Measurements from ENCODE around the gene DBT.
"Not testable (repeated sequence)": the region's sequence is repeated elsewhere in the genome, so short reads cannot be mapped to it uniquely, and the experiment has no call there.

The DBT gene

DNA sequence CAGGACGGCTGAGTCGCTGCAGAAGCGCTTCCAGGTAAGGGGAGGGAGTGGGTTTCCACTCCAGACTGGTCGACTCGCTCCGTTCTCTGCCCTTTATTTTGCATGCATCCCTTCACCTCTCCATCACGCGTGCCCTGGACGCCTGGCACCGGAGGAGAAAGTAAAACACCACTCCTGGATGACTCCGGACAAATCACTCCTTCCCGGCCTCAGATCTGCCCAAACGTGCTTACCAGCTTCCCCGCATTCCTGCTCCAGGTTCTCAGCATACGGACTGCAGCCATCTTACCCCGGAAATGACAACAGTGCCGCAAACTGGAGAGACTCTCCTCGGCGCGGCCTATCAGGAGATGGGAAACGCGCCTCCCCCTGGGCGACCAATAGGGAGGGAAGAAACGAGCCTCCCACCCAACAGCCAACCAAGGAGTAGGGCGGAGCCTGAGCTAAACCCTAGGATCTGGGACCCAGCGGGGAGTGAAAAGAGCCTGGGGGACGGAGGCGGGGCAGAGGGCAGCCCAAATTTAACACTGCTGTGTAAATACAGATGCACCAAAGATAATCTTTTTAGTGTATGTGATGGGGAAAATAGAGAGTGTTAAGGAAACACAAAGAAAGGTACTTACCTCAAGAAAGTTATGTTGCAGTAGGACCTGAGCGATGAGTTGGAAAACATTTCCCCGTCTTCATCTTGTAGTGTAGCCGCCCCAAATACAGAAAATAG, at the start of gene DBT:
DBT (minus strand) TSS at position 298 of the 721 bp plus-strand sequence; CDS start at position 284, 14 bp downstream.
- Histone ChIP-seq H3K36me3 (ENCODE audit: insufficient read depth, low read length) (peaks cover 2% of the 10 kb centered on the region), H3K27me3 (ENCODE audit: insufficient read depth, low read length) (no peaks in the 10 kb centered on the region), H3K4me1 (ENCODE audit: insufficient read depth, low read length) (peaks cover 15% of the 10 kb centered on the region), H3K9me3 (ENCODE audit: low read length) (no peaks in the 10 kb centered on the region), H3K4me3 (ENCODE audit: low read length) (peak within 1 kb of the TSS; percentile 80), H2AFZ (ENCODE audit: low read depth, low read length) (peak within 1 kb of the TSS; percentile 85)

DNA sequence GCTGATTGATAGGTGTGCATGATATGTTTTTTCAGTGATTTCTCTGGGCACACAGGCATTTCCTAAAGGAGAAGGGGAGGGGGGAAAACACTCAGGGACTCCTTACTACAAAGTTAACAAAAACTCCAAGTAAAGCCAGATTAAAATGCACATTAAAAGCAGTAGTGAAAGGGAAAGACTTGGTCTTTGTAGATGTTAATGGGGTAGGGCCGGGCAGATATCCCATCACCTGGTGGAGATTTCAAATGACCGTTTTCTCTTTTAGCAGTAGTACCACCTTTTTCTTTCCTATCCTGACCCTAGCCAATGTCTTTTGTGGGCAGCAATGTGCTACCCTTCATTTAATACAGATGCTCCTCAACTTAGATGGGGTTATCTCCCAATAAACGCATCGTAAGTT, 48.9 kb upstream of the DBT start:
- Histone ChIP-seq H2AFZ (ENCODE audit: low read depth, low read length) (no peak overlapping the region), H3K27me3 (ENCODE audit: insufficient read depth, low read length) (no peaks in the 10 kb centered on the region), H3K4me3 (ENCODE audit: low read length) (no peak overlapping the region), H3K9me3 (ENCODE audit: low read length) (no peaks in the 10 kb centered on the region), H3K4me1 (ENCODE audit: insufficient read depth, low read length) (peaks cover 4% of the 10 kb centered on the region), H3K36me3 (ENCODE audit: insufficient read depth, low read length) (no peaks in the 10 kb centered on the region)

DNA sequence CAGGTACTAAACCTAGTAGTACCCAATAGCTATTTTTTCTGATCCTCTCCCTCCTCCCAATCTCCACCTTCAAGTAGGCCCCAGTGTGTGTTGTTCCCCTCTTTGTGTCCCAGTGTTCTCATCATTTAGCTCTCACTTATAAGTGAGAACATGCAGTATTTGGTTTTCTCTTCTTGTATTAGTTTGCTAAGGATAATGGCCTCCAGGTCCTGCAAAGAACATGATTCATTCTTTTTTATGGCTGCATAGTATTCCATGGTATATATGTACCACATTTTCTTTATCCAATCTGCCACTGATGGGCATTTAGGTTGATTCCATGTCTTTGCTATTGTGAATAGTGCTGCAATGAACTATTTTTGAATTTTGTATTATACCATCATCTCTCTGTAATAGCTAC, 47.4 kb upstream of the DBT start:
- not testable (repeated sequence) for H3K4me3 ChIP-seq (ENCODE audit: low read length)

DNA sequence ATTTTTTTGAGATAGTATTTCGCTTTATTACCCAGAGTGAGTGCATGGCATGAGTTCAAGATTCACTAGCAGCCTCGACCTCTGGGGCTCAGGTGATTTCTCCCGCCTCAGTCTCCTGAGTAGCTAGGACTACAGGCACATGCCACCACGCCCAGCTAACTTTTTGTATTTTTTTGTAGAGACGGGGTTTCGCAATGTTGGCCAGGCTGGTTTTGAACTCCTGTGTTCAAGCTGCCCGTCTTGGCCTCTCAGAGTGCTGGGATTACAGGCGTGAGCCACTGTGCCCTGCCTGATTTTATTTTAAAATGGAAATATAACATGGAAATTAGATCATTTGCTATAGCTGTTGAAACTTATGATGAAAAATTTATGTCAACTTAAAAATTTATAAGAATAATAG, 46.5 kb upstream of the DBT start:
- Histone ChIP-seq H3K4me1 (ENCODE audit: insufficient read depth, low read length) (peaks cover 4% of the 10 kb centered on the region), H3K9me3 (ENCODE audit: low read length) (no peaks in the 10 kb centered on the region), H3K4me3 (ENCODE audit: low read length) (no peak overlapping the region), H3K27me3 (ENCODE audit: insufficient read depth, low read length) (no peaks in the 10 kb centered on the region), H2AFZ (ENCODE audit: low read depth, low read length) (no peak overlapping the region), H3K36me3 (ENCODE audit: insufficient read depth, low read length) (peaks cover 13% of the 10 kb centered on the region)

More for the DNA sequence above, 47.4 kb upstream of the DBT start:
- not testable (repeated sequence) for H3K36me3 ChIP-seq (ENCODE audit: insufficient read depth, low read length); H3K9me3 ChIP-seq (ENCODE audit: low read length); H3K27me3 ChIP-seq (ENCODE audit: insufficient read depth, low read length); H3K4me1 ChIP-seq (ENCODE audit: insufficient read depth, low read length); H2AFZ ChIP-seq (ENCODE audit: low read depth, low read length)

DNA sequence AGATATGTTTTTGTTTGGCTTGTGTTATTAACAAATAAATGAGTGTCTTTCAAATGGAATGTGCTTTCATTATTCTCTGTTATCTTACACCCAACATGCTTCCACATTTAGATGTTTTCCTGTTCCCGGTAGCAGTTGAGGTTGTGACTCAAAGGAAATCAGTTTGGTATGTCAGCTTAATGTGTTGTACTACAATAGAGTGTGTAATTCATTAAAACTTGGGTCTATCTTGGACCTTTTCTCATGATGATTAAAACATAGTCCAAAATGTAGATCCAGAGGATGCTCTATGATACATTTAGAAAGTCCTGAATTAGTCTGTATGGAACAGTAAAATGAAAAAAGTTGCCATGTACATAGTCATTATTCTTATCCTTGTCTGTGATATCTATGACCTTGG, 43.1 kb upstream of the DBT start:
- no peaks in the 10 kb centered on the region for H3K9me3 ChIP-seq (ENCODE audit: low read length)
- peaks cover 47% of the 10 kb centered on the region for H3K36me3 ChIP-seq (ENCODE audit: insufficient read depth, low read length)
- H3K27me3 ChIP-seq (ENCODE audit: insufficient read depth, low read length) = no peaks in the 10 kb centered on the region
- H3K4me1 ChIP-seq (ENCODE audit: insufficient read depth, low read length) = no peaks in the 10 kb centered on the region
- H3K4me3 ChIP-seq (ENCODE audit: low read length) = no peak overlapping the region
- H2AFZ ChIP-seq (ENCODE audit: low read depth, low read length) = no peak overlapping the region

DNA sequence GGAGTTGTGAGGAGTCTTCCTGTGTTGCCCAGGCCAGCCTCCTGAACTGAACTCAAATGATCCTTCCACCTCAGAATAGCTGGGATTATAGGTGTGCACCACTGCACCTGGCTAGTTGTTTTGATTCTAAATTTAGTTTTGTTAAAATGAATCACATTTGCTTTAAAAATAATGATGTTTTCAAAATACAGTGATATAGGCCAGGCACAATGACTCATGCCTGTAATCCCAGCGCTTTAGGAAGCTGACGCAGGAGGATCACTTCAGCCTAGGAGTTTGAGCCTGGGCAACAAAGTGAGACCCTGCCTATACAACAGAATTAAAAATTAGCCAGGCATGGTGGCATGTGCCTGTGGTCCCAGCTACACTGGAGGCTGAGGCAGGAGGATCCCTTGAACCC, 40.7 kb upstream of the DBT start:
- no peak overlapping the region for H3K4me3 ChIP-seq (ENCODE audit: low read length)
- no peaks in the 10 kb centered on the region for H3K9me3 ChIP-seq (ENCODE audit: low read length)
- H3K27me3 ChIP-seq (ENCODE audit: insufficient read depth, low read length) = no peaks in the 10 kb centered on the region
- no peak overlapping the region for H2AFZ ChIP-seq (ENCODE audit: low read depth, low read length)
- H3K36me3 ChIP-seq (ENCODE audit: insufficient read depth, low read length) = peaks cover 66% of the 10 kb centered on the region
- no peaks in the 10 kb centered on the region for H3K4me1 ChIP-seq (ENCODE audit: insufficient read depth, low read length)

DNA sequence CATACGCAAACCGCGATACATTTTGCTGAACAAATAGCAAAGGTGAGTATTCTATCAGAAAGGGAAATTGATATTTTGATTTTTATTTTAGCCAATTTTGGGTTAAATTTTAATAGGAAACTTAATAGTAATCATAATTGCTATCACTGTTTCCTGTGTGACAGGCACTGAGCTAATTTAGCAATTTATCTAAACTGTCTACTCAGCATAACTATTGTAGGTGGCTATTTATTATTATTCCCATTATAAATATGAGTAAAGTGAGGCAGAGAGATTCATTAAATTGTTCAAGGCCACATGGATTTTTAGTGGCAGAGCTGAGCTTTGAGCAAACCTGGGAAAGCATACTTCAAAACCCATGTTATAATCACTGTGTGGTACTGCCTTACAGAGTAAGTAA, 37.5 kb upstream of the DBT start:
- H3K27me3 ChIP-seq (ENCODE audit: insufficient read depth, low read length) = no peaks in the 10 kb centered on the region
- H3K36me3 ChIP-seq (ENCODE audit: insufficient read depth, low read length) = peaks cover 84% of the 10 kb centered on the region
- no peaks in the 10 kb centered on the region for H3K9me3 ChIP-seq (ENCODE audit: low read length)
- H3K4me1 ChIP-seq (ENCODE audit: insufficient read depth, low read length) = no peaks in the 10 kb centered on the region
- no peak overlapping the region for H3K4me3 ChIP-seq (ENCODE audit: low read length)
- H2AFZ ChIP-seq (ENCODE audit: low read depth, low read length) = no peak overlapping the region

DNA sequence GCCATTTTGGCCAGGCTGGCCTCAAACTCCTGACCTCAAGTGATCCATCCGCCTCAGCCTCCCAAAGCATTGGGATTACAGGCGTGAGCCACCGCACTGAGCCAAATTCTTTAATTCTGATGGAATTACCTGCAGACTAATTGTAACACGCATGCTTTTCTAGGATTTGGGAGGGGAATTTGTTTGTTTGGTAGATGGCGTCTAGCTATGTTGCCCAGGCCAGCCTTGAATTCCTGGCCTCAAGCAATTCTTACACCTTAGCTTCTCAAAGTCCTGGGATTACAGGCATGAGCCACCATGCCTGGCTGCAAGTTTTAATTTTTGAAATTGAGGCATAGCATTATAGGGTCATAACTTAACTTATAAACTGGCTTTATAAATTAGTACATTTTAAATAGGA, 35.0 kb upstream of the DBT start:
- H2AFZ ChIP-seq (ENCODE audit: low read depth, low read length) = no peak overlapping the region
- H3K36me3 ChIP-seq (ENCODE audit: insufficient read depth, low read length) = peaks cover 85% of the 10 kb centered on the region
- no peak overlapping the region for H3K4me3 ChIP-seq (ENCODE audit: low read length)
- no peaks in the 10 kb centered on the region for H3K4me1 ChIP-seq (ENCODE audit: insufficient read depth, low read length)
- no peaks in the 10 kb centered on the region for H3K9me3 ChIP-seq (ENCODE audit: low read length)
- no peaks in the 10 kb centered on the region for H3K27me3 ChIP-seq (ENCODE audit: insufficient read depth, low read length)

DNA sequence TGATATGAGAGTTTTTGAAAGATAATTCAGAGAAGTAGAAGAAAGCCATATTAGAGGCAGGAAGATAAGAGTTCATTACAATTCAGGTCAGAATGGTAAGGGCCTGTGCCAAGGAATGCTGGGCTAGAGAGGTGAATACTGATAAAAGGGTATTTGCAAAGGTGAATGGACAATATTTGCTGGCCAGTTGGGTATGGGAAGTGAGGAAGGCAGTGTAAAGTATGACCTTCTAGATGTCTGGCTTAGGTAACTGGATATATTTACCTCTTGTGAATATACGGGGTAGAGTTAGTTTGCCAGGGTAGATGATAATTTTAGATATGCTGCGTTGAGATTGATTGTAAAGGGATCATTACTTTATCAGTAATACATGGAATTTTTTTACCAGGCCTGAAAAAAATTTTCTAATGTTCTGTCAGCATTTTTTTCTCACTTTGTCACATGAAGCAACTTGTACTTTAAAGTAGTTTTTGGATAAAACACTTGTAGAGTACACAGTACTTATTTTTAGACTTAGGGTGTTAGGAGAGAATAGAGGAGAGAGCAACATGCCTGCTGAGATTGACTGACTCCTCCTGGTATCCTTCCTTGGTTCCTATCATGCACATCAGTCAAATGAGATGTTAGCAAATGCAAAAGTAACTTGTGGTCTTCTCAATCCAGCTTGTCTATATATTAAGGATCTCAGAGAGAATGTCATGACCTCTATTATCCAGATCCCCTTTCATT, 30.5 kb upstream of the DBT start:
- no peaks in the 10 kb centered on the region for H3K9me3 ChIP-seq (ENCODE audit: low read length)
- H3K36me3 ChIP-seq (ENCODE audit: insufficient read depth, low read length) = peaks cover 83% of the 10 kb centered on the region
- no peaks in the 10 kb centered on the region for H3K4me1 ChIP-seq (ENCODE audit: insufficient read depth, low read length)
- H3K27me3 ChIP-seq (ENCODE audit: insufficient read depth, low read length) = no peaks in the 10 kb centered on the region
- H2AFZ ChIP-seq (ENCODE audit: low read depth, low read length) = no peak overlapping the region
- no peak overlapping the region for H3K4me3 ChIP-seq (ENCODE audit: low read length)

DNA sequence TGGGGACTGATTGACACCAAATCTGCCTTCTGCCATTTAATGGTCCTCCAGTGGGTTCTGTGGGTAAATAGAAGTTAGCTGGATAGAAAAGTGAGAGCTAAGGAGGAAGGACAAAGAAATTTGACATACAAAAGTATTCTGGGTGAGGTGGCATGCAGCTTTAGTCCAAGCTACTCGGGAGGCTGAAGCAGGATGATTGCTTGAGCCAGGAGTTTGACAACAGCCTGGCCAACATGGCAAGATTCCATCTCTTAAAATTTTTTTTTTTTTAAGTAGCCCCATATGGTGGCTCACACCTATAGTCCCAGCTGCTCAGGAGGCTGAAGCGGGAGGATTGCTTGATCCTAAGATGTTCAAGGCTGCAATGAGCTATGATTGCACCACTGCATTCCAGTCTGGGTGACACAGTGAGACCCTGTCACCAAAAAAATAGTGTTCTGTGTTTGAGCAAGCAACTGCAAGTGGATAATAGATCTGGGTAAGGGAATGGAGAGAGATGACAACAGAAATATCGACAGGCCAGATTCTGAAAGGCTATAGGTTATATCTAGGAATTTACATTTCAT, 29.8 kb upstream of the DBT start:
- Histone ChIP-seq H3K4me1 (ENCODE audit: insufficient read depth, low read length) (no peaks in the 10 kb centered on the region), H2AFZ (ENCODE audit: low read depth, low read length) (no peak overlapping the region), H3K27me3 (ENCODE audit: insufficient read depth, low read length) (no peaks in the 10 kb centered on the region), H3K4me3 (ENCODE audit: low read length) (no peak overlapping the region), H3K36me3 (ENCODE audit: insufficient read depth, low read length) (peaks cover 83% of the 10 kb centered on the region), H3K9me3 (ENCODE audit: low read length) (no peaks in the 10 kb centered on the region)

DNA sequence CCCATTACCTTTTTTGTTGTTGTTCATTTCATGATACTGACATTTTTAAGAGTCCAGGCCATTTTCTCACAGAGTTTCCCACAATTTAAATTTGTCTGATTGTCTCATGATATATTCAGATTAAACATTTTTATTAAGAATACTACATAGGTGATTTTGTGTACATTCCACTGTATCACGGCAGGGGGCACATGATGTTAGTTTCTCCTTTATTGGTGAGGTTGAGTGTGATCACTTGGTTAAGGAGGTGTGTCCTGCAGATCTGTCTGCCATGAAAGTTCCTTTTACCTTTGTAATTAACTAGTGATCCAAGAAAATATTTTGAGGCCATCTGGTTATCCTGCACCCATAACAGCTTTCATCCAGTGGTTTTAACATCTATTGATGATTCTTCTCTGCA, 28.2 kb upstream of the DBT start:
- Histone ChIP-seq H3K4me1 (ENCODE audit: insufficient read depth, low read length) (no peaks in the 10 kb centered on the region), H2AFZ (ENCODE audit: low read depth, low read length) (no peak overlapping the region), H3K4me3 (ENCODE audit: low read length) (no peak overlapping the region), H3K27me3 (ENCODE audit: insufficient read depth, low read length) (no peaks in the 10 kb centered on the region), H3K9me3 (ENCODE audit: low read length) (no peaks in the 10 kb centered on the region), H3K36me3 (ENCODE audit: insufficient read depth, low read length) (peaks cover 89% of the 10 kb centered on the region)

DNA sequence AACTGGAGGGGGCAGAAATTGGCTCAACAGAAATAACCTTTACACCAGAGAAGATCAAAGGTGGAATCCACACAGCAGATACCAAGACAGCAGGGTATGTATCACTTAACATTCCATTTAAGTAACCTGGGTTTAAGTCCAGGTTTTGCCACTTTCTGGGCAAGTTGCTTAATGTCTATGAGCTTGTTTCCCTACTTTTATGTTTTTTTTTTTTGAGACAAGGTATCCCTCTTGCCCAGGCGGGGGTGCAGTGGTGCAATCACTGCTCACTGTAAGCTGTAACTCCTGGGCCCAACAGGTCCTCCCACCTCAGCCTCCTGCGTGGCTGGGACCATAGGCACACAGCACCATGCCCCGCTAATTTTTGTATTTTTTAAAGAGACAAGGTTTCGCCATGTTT, 18.6 kb upstream of the DBT start:
- Histone ChIP-seq H3K4me1 (ENCODE audit: insufficient read depth, low read length) (peaks cover 4% of the 10 kb centered on the region), H2AFZ (ENCODE audit: low read depth, low read length) (no peak overlapping the region), H3K27me3 (ENCODE audit: insufficient read depth, low read length) (no peaks in the 10 kb centered on the region), H3K4me3 (ENCODE audit: low read length) (no peak overlapping the region), H3K36me3 (ENCODE audit: insufficient read depth, low read length) (peaks cover 54% of the 10 kb centered on the region), H3K9me3 (ENCODE audit: low read length) (peaks cover 4% of the 10 kb centered on the region)

DNA sequence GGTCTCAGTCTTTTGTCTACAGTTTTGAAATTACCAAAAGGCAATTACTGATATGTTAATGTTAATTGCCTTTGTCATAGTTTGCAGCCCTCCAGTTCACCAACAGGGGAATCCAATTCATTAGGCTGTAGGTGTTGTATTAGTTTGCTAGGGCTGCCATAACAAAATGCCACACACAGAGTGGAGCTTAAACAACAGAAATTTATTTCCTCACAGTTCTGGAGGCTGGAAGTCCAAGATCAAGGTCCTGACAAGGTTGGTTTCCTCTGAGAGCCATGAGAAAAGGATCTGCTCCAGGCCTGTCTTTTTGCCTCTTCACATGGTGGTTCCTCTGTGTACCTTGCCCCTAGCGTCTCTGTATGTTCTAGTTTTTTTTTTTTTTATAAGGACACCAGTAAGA, 17.6 kb upstream of the DBT start:
- Histone ChIP-seq H3K4me1 (ENCODE audit: insufficient read depth, low read length) (peaks cover 4% of the 10 kb centered on the region), H2AFZ (ENCODE audit: low read depth, low read length) (no peak overlapping the region), H3K4me3 (ENCODE audit: low read length) (peak overlapping the region; percentile 87), H3K9me3 (ENCODE audit: low read length) (peaks cover 4% of the 10 kb centered on the region), H3K27me3 (ENCODE audit: insufficient read depth, low read length) (no peaks in the 10 kb centered on the region), H3K36me3 (ENCODE audit: insufficient read depth, low read length) (peaks cover 45% of the 10 kb centered on the region)
